Measurements from ENCODE around the gene GPRIN1.

DNA sequence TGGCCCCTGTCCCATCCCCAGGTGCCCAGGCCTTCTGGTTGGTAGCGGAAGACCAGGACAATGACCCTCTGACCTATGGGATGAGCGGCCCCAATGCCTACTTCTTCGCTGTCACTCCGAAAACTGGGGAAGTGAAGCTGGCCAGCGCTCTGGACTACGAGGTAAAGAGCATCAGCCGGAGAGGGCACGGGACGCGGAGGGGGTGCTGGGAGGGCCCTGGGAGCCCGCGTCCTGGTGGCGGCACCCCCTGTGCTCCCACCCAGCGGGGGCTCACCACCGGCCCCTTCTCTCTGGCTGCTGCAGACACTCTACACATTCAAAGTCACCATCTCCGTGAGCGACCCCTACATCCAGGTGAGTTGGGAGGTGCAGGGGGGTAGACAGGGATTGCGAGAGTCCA is 41.3 kb downstream of the GPRIN1 start:
- TF ChIP-seq CTCF (IDR thresholded peaks at IDR 0.05) (no peak), POLR2A (IDR thresholded peaks at IDR 0.05) (no peak)

Measured in thyroid gland (tissue), 4 donors.